DND-41 (cell line): Measurements from ENCODE around the gene OR51F1.

Source experiments
- ATAC-seq: fragments of 200-7000 bp; cut with Tn5 transposase; 3 replicates; pipeline ENCODE4 v1.9.1; 2021; ENCODE audit warnings: low read depth; ENCODE audit not compliant: insufficient read depth
- DNase-seq: peaks from one replicate; pipeline ENCODE4 v3.0.0-alpha.2; 2020
- H2AFZ ChIP-seq: 2 replicates; pipeline ENCODE4 v1.6.0; 2012; ENCODE audit warnings: low read depth, low read length
- H3K27ac ChIP-seq: 2 replicates; pipeline ENCODE4 v1.5.1; 2012; ENCODE audit warnings: low read length, inconsistent platforms
- H3K27me3 ChIP-seq: fragments of 200-600 bp; sonication (generic); 2 replicates; pipeline ENCODE4 v1.6.0; 2012; ENCODE audit warnings: low read length, mild to moderate bottlenecking, inconsistent platforms; ENCODE audit not compliant: insufficient read depth, poor library complexity
- H3K36me3 ChIP-seq: 2 replicates; pipeline ENCODE4 v1.5.1; 2012; ENCODE audit warnings: low read length, inconsistent platforms; ENCODE audit not compliant: insufficient read depth
- H3K4me1 ChIP-seq: 2 replicates; pipeline ENCODE4 v1.5.1; 2012; ENCODE audit warnings: mild to moderate bottlenecking, low read length; ENCODE audit not compliant: insufficient read depth
- H3K4me2 ChIP-seq: 2 replicates; pipeline ENCODE4 v1.6.0; 2012; ENCODE audit warnings: mild to moderate bottlenecking, moderate library complexity, low read length, inconsistent platforms; ENCODE audit not compliant: insufficient read depth
- H3K4me3 ChIP-seq, 2 experiments: fragments of 200-600 bp in 1 of 2; shearing (Covaris generic) in 1 of 2; 2 replicates each; pipeline ENCODE4 v1.5.1; 2012 to 2016; ENCODE audit warnings: inconsistent platforms in 2 of 2, low read length in 2 of 2, mild to moderate bottlenecking in 2 of 2, low read depth in 1 of 2, moderate library complexity in 1 of 2
- H3K79me2 ChIP-seq: 2 replicates; pipeline ENCODE4 v1.6.0; 2012; ENCODE audit warnings: low read length, inconsistent platforms; ENCODE audit not compliant: insufficient read depth
- H3K9ac ChIP-seq: 2 replicates; pipeline ENCODE4 v1.6.0; 2012; ENCODE audit warnings: low read depth, mild to moderate bottlenecking, inconsistent platforms, low read length, moderate library complexity
- H3K9me3 ChIP-seq: 2 replicates; pipeline ENCODE4 v1.5.1; 2012; ENCODE audit warnings: low read length, moderate library complexity, mild to moderate bottlenecking, inconsistent platforms; ENCODE audit not compliant: insufficient read depth, severe bottlenecking
- H4K20me1 ChIP-seq: 2 replicates; pipeline ENCODE4 v1.6.0; 2012; ENCODE audit warnings: low read length; ENCODE audit not compliant: insufficient read depth
- EZH2 ChIP-seq: IDR thresholded peaks from 3 replicates; pipeline ENCODE4 v1.6.1; 2012; ENCODE audit warnings: borderline replicate concordance, low read depth, mild to moderate bottlenecking, moderate library complexity, low read length, inconsistent platforms; ENCODE audit not compliant: severe bottlenecking
- TF ChIP-seq, protein P1 (sequence below): IDR thresholded peaks from 2 replicates; pipeline ENCODE4 v1.5.1; 2012; ENCODE audit warnings: borderline replicate concordance, low read length, moderate library complexity, mild to moderate bottlenecking; ENCODE audit not compliant: poor library complexity, severe bottlenecking; ENCODE audit errors: extremely low read depth

The OR51F1 gene, protein sequence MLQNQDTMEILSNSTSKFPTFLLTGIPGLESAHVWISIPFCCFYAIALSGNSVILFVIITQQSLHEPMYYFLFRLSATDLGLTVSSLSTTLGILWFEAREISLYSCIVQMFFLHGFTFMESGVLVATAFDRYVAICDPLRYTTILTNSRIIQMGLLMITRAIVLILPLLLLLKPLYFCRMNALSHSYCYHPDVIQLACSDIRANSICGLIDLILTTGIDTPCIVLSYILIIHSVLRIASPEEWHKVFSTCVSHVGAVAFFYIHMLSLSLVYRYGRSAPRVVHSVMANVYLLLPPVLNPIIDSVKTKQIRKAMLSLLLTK

DNA sequence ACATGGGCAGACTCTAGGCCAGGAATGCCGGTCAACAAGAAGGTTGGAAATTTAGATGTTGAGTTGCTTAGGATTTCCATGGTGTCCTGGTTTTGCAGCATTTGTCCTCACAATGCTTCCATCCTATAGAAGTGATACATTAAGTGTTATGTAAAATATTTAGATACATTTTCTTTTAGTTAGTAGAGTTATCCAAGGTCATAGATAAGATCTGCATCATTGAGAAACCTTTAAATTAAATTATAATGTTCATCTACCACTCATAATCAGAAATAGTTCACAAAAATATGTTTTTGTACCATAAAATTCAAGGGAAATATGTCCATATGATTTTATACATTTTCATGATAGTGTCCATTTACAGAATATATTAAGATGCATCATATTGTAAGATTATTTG is at the start of gene OR51F1:
TSS of gene OR51F1 (minus strand) at position 101 of the 400 bp plus-strand sequence. CDS start at position 101, 0 bp downstream.
- Histone ChIP-seq H3K4me2 (no peak within 1 kb of the TSS), H3K9ac (no peak within 1 kb of the TSS), H3K79me2 (no peaks in the 10 kb centered on the region), H2AFZ (no peak within 1 kb of the TSS), H4K20me1 (no peaks in the 10 kb centered on the region), H3K9me3 (no peaks in the 10 kb centered on the region), H3K36me3 (no peaks in the 10 kb centered on the region), H3K27ac (no peak within 1 kb of the TSS), H3K4me3 (no peak within 1 kb of the TSS), H3K4me1 (no peaks in the 10 kb centered on the region), H3K27me3 (peaks cover 11% of the 10 kb centered on the region)
- TF ChIP-seq EZH2, result no peak
- TF ChIP-seq, protein P1, sequence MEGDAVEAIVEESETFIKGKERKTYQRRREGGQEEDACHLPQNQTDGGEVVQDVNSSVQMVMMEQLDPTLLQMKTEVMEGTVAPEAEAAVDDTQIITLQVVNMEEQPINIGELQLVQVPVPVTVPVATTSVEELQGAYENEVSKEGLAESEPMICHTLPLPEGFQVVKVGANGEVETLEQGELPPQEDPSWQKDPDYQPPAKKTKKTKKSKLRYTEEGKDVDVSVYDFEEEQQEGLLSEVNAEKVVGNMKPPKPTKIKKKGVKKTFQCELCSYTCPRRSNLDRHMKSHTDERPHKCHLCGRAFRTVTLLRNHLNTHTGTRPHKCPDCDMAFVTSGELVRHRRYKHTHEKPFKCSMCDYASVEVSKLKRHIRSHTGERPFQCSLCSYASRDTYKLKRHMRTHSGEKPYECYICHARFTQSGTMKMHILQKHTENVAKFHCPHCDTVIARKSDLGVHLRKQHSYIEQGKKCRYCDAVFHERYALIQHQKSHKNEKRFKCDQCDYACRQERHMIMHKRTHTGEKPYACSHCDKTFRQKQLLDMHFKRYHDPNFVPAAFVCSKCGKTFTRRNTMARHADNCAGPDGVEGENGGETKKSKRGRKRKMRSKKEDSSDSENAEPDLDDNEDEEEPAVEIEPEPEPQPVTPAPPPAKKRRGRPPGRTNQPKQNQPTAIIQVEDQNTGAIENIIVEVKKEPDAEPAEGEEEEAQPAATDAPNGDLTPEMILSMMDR, result no peak
- DNase-seq (no peak), ATAC-seq (no peak)

DNA sequence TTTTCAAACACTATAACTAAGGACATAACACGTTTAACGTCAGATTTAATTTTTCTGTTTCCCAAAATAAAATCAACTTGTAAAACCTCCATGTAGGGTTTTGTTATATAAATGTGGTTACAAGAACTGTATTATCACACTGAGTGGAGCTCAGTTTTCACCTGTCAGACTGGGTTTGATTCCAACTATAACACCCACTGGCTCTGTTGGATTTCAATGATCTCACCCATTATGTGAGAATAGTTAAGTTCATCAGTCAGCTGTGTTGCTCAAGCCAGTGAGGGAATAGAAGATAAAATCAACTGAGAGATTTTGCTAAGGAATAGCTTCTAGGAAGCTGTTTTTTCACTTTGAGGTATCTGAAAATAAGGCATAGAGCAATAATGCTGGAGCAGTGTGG is 39.5 kb upstream of the OR51F1 start:
- DNase-seq (no peak), ATAC-seq (no peak)
- Histone ChIP-seq H3K4me2 (no peak overlapping the region), H3K9ac (no peak overlapping the region), H3K79me2 (no peaks in the 10 kb centered on the region), H3K36me3 (no peaks in the 10 kb centered on the region), H3K4me3 (no peak overlapping the region), H3K27me3 (peaks cover 2% of the 10 kb centered on the region), H2AFZ (no peak overlapping the region), H3K9me3 (no peaks in the 10 kb centered on the region), H3K27ac (no peak overlapping the region), H4K20me1 (no peaks in the 10 kb centered on the region), H3K4me1 (no peaks in the 10 kb centered on the region)
- TF ChIP-seq, protein P1, result no peak
- no peak for TF ChIP-seq EZH2

DNA sequence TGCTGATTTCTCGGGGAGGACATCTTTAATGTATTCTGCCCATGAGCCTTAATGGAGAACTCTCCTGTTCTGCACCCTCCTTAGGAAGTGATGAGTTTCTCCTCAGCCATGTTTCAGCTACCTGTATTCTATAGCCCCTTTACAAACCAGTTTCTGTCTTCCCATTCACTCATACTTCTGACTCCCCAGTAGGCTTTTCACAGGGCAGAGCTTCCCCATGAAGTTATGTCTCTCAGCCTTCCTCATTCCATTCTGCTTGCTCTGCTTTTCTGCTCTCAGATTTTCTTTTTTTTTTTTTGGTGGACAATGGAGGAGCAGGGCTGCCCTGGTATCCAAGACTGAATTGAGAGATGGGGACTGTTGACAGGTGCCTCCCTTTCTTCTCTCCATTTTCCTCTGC is 38.7 kb upstream of the OR51F1 start:
- H3K36me3 ChIP-seq, result no peaks in the 10 kb centered on the region
- TF ChIP-seq, protein P1, result no peak
- TF ChIP-seq EZH2, result no peak
- no peaks in the 10 kb centered on the region for H3K27me3 ChIP-seq
- no peak overlapping the region for H3K4me2 ChIP-seq
- no peaks in the 10 kb centered on the region for H4K20me1 ChIP-seq
- no peak for ATAC-seq
- no peak overlapping the region for H2AFZ ChIP-seq
- no peak for DNase-seq
- H3K27ac ChIP-seq, result no peak overlapping the region
- H3K9me3 ChIP-seq, result no peaks in the 10 kb centered on the region
- H3K9ac ChIP-seq, result no peak overlapping the region
- H3K4me1 ChIP-seq, result no peaks in the 10 kb centered on the region
- no peak overlapping the region for H3K4me3 ChIP-seq
- H3K79me2 ChIP-seq, result no peaks in the 10 kb centered on the region
